HepG2 (cell line): Measurements from ENCODE around the gene C16orf90. TPM values are rescaled to one million over a fixed set of nuclear protein-coding genes. Genes with fewer than 3 reads are reported as not detected.
A peak's percentile ranks its signal among the peaks of the same experiment; 100 is the strongest.
"Not testable (repeated sequence)": the region's sequence is repeated elsewhere in the genome, so short reads cannot be mapped to it uniquely, and the experiment has no call there.

Source experiments
- ATAC-seq: fragments of 200-7000 bp; cut with Tn5 transposase; 3 replicates; pipeline ENCODE4 v1.9.1; 2020; ENCODE audit warnings: mild to moderate bottlenecking, moderate library complexity
- BruUV-seq: library from RNA; stranded (reverse); fragments of 400-500 nt; replicated peaks from 2 replicates; lab custom pipeline; 2021; lab: Mats Ljungman, UMichigan
- CTCF ChIA-PET: fragments of 300-600 bp; formaldehyde crosslinking; extraction: SDS; loops from one replicate; lab custom pipeline; 2021; ENCODE audit warnings: low total read pairs, inconsistent platforms, low intra/inter-chr PET ratio; lab: Yijun Ruan, JAX
- POLR2A ChIA-PET: fragments of 350-600 bp; sonication (Branson Sonifier 250); formaldehyde crosslinking; loops from one replicate; lab custom pipeline; 2020; ENCODE audit warnings: antibody characterized with exemption, inconsistent platforms; lab: Yijun Ruan, JAX
- DNase-seq: peaks from one replicate; pipeline ENCODE4 v3.0.0-alpha.2; 2015; ENCODE audit warnings: low spot score
- FAIRE-seq: peaks from 3 replicates; lab custom pipeline; 2011; peaks lifted over from hg19 to GRCh38; lab: Jason Lieb, UNC
- H2AFZ ChIP-seq: one replicate; pipeline ENCODE4 v1.6.1; 2011; ENCODE audit warnings: low read length, inconsistent platforms
- H3K27ac ChIP-seq: fragments of 300-600 bp; 3 replicates; pipeline ENCODE4 v1.8.0; 2011; ENCODE audit warnings: mixed run types, mild to moderate bottlenecking, mixed read lengths, low read length, inconsistent platforms; ENCODE audit not compliant: insufficient read depth; ENCODE audit errors: extremely low read length
- H3K27me3 ChIP-seq, 2 experiments: fragments of 200-600 bp in 1 of 2; 2 replicates in 1 of 2; 3 replicates in 1 of 2; pipeline versions ENCODE4 v1.6.0 to v1.8.0; 2011; ENCODE audit warnings: low read length in 2 of 2, mild to moderate bottlenecking in 2 of 2, moderate library complexity in 2 of 2, inconsistent platforms in 1 of 2; ENCODE audit not compliant: insufficient read depth in 2 of 2, control insufficient read depth in 1 of 2
- H3K36me3 ChIP-seq, 2 experiments: fragments of 200-600 bp in 1 of 2; replicated peaks in 1 of 2; 2 replicates in 1 of 2; 3 replicates in 1 of 2; pipeline versions ENCODE4 v1.5.1 to v1.8.0; 2011; ENCODE audit warnings: low read length in 2 of 2, inconsistent platforms in 1 of 2; ENCODE audit not compliant: insufficient read depth in 2 of 2, control insufficient read depth in 1 of 2
- H3K4me1 ChIP-seq: 2 replicates; pipeline ENCODE4 v1.5.1; 2012; ENCODE audit warnings: low read length, inconsistent platforms; ENCODE audit not compliant: insufficient read depth
- H3K4me2 ChIP-seq: 2 replicates; pipeline ENCODE4 v1.6.0; 2011; ENCODE audit warnings: low read depth, low read length, inconsistent platforms
- H3K4me3 ChIP-seq, 3 experiments: fragments of 200-600 bp in 1 of 3; sonication (generic), shearing (Covaris generic) in 1 of 3; replicated peaks in 1 of 3; 2 replicates each; pipeline ENCODE4 v1.5.1; 2011 to 2016; ENCODE audit warnings: low read length in 3 of 3, inconsistent platforms in 2 of 3, low read depth in 2 of 3, mild to moderate bottlenecking in 2 of 3, control low read depth in 1 of 3, mixed read lengths in 1 of 3; ENCODE audit not compliant: insufficient read depth in 1 of 3
- H3K79me2 ChIP-seq: one replicate; pipeline ENCODE4 v1.6.1; 2011; ENCODE audit warnings: low read length, inconsistent platforms; ENCODE audit not compliant: insufficient read depth
- H3K9ac ChIP-seq: 2 replicates; pipeline ENCODE4 v1.6.0; 2011; ENCODE audit warnings: mild to moderate bottlenecking, low read depth, low read length, inconsistent platforms; ENCODE audit not compliant: insufficient read depth
- H3K9me3 ChIP-seq: 2 replicates; pipeline ENCODE4 v1.5.1; 2012; ENCODE audit warnings: mild to moderate bottlenecking, low read length
- H4K20me1 ChIP-seq: 2 replicates; pipeline ENCODE4 v1.6.0; 2011; ENCODE audit warnings: inconsistent platforms, mild to moderate bottlenecking, low read length, moderate library complexity; ENCODE audit not compliant: insufficient read depth
- MTF1 ChIP-seq: sonication (generic); formaldehyde crosslinking; IDR thresholded peaks from 2 replicates; pipeline ENCODE4 v1.5.0; 2020; ENCODE audit warnings: missing genetic modification reagents
- PLSCR1 ChIP-seq: sonication (generic); formaldehyde crosslinking; IDR thresholded peaks from 2 replicates; pipeline ENCODE4 v1.5.0; 2020; ENCODE audit warnings: missing genetic modification reagents, mild to moderate bottlenecking, borderline replicate concordance
- REL ChIP-seq: sonication (generic); formaldehyde crosslinking; conservative IDR thresholded peaks from 2 replicates; pipeline ENCODE4 v1.8.0; 2022; ENCODE audit warnings: mild to moderate bottlenecking, missing genetic modification reagents, moderate library complexity
- SP140L ChIP-seq: sonication (generic); formaldehyde crosslinking; IDR thresholded peaks from 2 replicates; pipeline ENCODE4 v1.4.0; 2020; ENCODE audit warnings: missing genetic modification reagents, borderline replicate concordance
- ZNF460 ChIP-seq: sonication (generic); formaldehyde crosslinking; IDR thresholded peaks from 2 replicates; pipeline ENCODE4 v1.5.1; 2020; ENCODE audit warnings: missing genetic modification reagents, mild to moderate bottlenecking, borderline replicate concordance
- WGBS: methylation state at CpG from one replicate; pipeline ENCODE4 v1.1.6; 2017; ENCODE audit warnings: low lambda C conversion rate; 5-methylcytosine and 5-hydroxymethylcytosine counted together
- in situ Hi-C: cut with HindIII; loops from 2 replicates; pipeline ENCODE4 v1.10.0; 2017; ENCODE audit warnings: low pct_unique_long_range_greater_than_20kb; ENCODE audit not compliant: extremely low pct_ligation_motif_present
- intact Hi-C: fragments of 100-400 bp; cut with micrococcal nuclease; formaldehyde crosslinking; loops from one replicate; pipeline ENCODE4 v1.10.0; 2022; ENCODE audit not compliant: unreplicated experiment
- polyA plus RNA-seq, 8 experiments: library from polyadenylated mRNA; depleted of rRNA in 3 of 8; stranded (reverse) in 7 of 8; unstranded in 1 of 8; fragments of >200 nt; fragmentation: Illumina TruSeq in 4 of 8; extraction: Trizol in 4 of 8; gene quantifications; 2 replicates each; pipeline versions ENCODE4 v1.2.1 to v1.2.3, GENCODE V29; 2011 to 2016; ENCODE audit warnings: low read depth in 4 of 8, missing spikeins in 1 of 8, mixed read lengths in 1 of 8; ENCODE audit not compliant: insufficient read depth in 1 of 8
- total RNA-seq, 5 experiments: library from RNA; depleted of rRNA; stranded (reverse); fragments of >200 nt; fragmentation: Illumina TruSeq; extraction: Trizol; gene quantifications; 2 replicates each; pipeline ENCODE4 v1.2.3, GENCODE V29; 2016; ENCODE audit warnings: low read depth in 1 of 5
- TF ChIP-seq, protein P1 (sequence below): sonication (generic); formaldehyde crosslinking; IDR thresholded peaks from 2 replicates; pipeline ENCODE4 v1.5.0; 2020; ENCODE audit warnings: mild to moderate bottlenecking, missing genetic modification reagents

The C16orf90 gene
- total and polyA plus RNA-seq, 2 of the 13 experiments (the other 11 are each of a cell fraction or from before 2014, with no cell fraction given), result not detected

DNA sequence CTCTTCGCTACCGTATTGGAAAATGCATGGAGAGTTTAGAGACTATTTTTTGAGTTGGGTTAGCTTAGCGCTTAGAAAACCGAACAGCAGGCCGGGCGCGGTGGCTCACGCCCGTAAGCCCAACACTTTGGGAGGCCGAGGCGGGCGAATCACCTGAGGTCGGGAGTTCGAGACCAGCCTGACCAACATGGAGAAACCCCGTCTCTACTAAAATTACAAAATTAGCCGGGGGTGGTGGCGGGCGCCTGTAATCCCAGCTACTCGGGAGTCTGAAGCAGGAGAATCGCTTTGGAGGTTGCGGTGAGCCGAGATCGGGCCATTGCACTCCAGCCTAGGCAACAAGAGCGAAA, 6.1 kb upstream of the C16orf90 start:
- 10% methylated on average over 11 of the region's 24 CpGs for WGBS
- TF ChIP-seq SP140L (CRISPR knock-in tag) (0 out of 2 replicates have a peak, but pooled peaks have one; percentile 8), REL (0 out of 2 replicates have a peak, but pooled peaks have one; percentile 6), PLSCR1 (0 out of 2 replicates have a peak, but pooled peaks have one; percentile 22), MTF1 (CRISPR knock-in tag) (0 out of 2 replicates have a peak, but pooled peaks have one; percentile 1), ZNF460 (CRISPR knock-in tag) (peak; percentile 83)
- TF ChIP-seq, protein P1, sequence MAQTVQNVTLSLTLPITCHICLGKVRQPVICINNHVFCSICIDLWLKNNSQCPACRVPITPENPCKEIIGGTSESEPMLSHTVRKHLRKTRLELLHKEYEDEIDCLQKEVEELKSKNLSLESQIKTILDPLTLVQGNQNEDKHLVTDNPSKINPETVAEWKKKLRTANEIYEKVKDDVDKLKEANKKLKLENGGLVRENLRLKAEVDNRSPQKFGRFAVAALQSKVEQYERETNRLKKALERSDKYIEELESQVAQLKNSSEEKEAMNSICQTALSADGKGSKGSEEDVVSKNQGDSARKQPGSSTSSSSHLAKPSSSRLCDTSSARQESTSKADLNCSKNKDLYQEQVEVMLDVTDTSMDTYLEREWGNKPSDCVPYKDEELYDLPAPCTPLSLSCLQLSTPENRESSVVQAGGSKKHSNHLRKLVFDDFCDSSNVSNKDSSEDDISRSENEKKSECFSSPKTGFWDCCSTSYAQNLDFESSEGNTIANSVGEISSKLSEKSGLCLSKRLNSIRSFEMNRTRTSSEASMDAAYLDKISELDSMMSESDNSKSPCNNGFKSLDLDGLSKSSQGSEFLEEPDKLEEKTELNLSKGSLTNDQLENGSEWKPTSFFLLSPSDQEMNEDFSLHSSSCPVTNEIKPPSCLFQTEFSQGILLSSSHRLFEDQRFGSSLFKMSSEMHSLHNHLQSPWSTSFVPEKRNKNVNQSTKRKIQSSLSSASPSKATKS, result 0 out of 2 replicates have a peak, but pooled peaks have one; percentile 22
- POLR2A ChIA-PET, result interaction anchor here (1.2 to 1.7 kb wide), 3 partner anchors 44 to 218 kb away, joined by 3 to 6 read pairs (median 4); partner anchors contain the start of gene ZNF263
- FAIRE-seq, H3K9me3 ChIP-seq, H3K36me3 ChIP-seq, in situ Hi-C loops, DNase-seq, H2AFZ ChIP-seq, H3K27me3 ChIP-seq, H4K20me1 ChIP-seq, H3K79me2 ChIP-seq, ATAC-seq: not testable (repeated sequence)
- intact Hi-C loops, result loop anchor here (2.0 kb wide), 1 partner anchor 235 kb away; no protein-coding TSS in a partner anchor
- BruUV-seq, result TSS peak; percentile 83
- peak overlapping the region; percentile 71 for H3K9ac ChIP-seq
- H3K4me3 ChIP-seq, result peak overlapping the region; percentile 68 to 81 (median 70)
- CTCF ChIA-PET, result interaction anchor here (0.7 to 1.4 kb wide), 2 partner anchors 44 to 137 kb away, joined by 3 read pairs; no protein-coding TSS in a partner anchor
- H3K27ac ChIP-seq, result peak overlapping the region; percentile 83
- H3K4me1 ChIP-seq, result peaks cover 15% of the 10 kb centered on the region
- peak overlapping the region; percentile 72 for H3K4me2 ChIP-seq
